Central memory CD4-positive, alpha-beta T cell (primary cell): ENCODE results near the gene ZSCAN2.
"Not testable (repeated sequence)": the region's sequence is repeated elsewhere in the genome, so short reads cannot be mapped to it uniquely, and the experiment has no call there.

Experiments
- DNase-seq: peaks from one replicate; pipeline ENCODE4 v3.0.0; 2022

ZSCAN2 gene

DNA sequence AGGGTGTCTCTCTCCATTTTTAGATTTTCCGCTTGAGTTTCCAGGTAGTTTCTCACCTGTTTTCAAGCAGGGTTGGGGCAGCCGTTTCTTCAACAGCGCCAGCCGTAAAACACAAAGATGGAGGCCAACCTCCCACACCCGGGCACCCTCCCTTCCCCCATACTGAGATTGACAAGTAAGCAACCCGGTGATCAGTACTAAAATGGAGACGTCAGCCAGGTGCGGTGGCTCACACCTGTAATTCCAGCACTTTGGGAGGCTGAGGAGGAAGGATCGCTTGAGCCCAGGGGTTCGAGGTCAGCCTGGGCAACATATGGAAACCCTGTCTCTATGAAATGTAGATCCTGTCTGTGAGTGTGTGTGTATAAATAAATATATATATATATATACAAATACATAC, 903 bp upstream of the ZSCAN2 start:
- DNase-seq, result no peak

DNA sequence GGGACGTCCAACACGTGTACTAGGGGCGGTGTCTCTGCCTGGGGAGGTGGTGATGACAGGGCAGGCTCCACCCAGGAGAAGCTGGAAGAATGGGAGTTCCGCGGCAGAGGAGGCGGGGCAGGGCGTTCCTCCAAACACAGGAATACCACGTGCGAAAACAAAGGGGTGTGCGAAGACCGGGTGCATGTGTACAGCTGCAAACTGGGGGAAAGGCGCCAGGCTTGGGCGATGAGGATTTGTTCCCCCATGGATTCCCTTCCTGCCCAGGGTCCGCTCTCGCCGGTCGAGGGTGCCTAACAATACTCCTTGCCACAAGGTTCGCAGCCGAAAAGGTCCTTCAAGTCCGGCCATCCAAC, 500 bp upstream of the ZSCAN2 start:
- peak; percentile 54 for DNase-seq

DNA sequence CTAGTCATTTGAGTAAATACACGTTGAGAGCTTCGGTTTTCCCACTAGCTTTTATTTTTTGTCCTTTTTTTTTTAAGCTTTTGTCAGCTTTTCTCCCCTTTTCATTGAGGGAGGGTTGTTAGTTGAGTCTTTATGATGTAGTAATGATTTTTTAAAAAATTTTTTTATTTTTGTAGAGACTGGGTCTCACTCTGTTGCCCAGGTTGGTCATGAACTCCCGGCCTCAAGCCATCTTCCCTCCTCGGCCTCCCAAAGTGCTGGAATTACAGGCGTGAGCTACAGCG, 688 bp downstream of the ZSCAN2 start:
- no peak for DNase-seq

DNA sequence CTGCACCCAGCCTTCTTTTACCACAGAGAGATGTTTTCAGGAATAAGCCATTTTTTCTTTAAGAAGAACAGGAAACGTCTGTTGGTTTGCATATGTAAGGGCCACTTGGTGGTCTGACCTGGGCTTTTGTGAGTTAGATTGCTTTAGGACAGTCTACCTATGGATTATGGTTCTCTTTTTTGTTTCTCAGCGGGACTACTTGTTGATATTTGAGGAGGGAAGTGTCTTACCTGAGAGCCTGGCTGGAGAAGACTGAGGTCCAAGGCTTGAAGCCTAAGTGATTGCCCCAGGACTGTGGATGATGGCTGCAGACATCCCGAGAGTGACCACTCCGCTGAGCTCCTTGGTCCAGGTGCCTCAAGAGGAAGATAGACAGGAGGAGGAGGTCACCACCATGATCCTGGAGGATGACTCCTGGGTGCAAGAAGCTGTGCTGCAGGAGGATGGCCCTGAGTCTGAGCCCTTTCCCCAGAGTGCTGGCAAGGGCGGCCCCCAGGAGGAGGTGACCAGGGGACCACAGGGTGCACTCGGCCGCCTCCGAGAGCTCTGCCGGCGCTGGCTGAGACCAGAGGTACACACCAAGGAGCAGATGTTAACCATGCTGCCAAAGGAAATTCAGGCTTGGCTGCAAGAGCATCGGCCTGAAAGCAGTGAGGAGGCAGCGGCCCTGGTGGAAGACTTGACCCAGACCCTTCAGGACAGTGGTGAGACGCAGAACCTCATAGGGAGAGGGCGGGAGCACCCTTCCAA, 3.0 kb downstream of the ZSCAN2 start:
- no peak for DNase-seq

DNA sequence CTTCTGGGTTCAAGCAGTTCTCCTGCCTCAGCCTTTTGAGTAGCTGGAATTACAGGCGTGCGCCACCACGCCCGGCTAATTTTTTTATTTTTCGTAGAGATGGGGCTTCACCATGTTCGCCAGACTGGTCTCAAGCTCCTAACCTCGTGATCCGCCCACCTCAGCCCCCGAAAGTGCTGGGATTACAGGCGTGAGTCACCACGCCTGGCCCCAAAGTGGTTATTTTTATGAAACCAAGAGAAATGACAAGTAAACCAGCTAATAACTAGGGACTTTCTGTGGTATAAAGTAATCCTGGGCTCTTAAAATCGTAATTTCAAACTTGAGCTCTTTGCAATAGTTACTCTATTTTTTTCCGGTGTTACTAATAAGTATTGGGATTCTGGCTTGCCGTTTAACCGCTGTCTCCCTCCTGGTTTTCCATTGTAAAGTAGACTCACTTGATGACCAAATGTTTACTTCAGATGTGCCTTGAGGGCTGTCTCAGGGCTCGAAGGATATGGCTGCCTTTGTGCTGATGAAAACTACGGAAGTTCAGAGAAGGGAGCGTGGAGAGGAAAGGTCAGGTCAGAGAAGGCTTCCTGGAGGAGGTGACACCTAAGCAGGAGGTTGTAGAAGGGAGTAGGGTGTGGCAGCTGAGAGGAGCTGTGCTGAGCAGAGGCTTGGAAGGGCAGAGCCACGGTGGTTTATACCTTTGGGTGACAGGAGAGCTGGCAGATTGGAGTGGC, 4.2 kb downstream of the ZSCAN2 start:
- no peak for DNase-seq

DNA sequence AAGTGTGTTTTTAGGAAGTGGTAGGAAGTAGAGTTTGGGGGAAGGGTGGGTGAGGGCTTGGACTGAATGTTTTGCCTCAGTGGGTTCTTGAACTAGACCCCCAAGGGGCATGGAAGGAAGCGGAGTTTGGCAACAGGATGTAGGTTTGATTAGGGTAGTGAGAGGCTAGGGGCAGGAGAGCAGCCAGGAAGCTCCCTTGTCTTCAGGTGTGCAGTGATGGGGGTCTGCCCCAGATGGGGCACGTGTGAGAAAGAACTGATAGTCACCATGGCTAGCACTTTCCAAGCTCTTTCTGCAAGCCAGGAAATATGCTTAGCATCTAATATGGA, 4.7 kb downstream of the ZSCAN2 start:
- no peak for DNase-seq

DNA sequence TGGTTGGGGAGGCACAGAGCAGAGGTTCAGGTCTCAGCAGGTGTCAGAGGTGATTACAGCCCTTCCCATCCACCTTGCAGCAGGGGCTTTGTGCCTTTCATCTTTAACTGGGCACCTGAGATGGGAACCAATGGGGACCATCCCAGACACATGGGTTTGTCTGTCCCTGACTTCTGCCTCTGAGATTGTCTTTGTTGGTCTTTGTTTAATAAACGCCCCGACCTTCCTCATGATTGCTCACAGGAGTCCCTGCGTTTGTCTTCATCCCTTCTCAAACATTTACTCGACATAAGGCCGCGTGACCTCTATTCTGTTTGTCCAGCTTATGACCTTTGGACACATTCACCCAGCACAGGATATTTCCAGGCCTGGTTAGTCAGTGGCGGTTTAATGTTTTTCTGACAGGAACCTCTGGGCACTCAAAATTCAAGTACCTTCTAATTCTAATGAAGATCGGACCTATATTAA, 5.9 kb downstream of the ZSCAN2 start:
- no peak for DNase-seq

DNA sequence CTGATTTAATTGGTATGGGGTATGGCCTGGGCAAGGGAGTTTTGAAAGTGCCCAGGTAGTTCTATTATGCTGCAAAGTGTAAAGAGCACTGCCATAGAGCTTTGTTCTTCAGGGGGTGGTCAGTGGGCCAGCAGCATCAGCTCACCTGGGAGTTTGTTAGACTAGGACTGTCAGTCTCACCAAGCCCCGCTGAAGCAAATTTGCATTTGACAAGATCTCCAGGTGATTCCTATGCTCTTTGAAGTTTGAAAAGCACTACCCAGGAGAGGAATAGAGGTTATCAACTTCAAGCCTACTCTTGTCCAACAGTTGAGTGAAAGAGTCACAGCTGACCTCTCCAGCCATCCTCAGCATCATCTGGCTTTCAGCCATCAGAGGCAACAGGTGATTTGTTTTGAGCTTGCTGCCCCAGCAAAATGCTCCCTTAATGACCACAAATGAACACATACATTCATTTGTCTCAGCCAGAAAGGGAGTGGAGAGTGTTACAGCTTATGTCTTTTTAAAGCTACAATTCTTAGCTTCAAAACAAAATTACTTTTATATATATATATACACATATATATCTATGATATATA, 8.0 kb downstream of the ZSCAN2 start:
- DNase-seq, result no peak

DNA sequence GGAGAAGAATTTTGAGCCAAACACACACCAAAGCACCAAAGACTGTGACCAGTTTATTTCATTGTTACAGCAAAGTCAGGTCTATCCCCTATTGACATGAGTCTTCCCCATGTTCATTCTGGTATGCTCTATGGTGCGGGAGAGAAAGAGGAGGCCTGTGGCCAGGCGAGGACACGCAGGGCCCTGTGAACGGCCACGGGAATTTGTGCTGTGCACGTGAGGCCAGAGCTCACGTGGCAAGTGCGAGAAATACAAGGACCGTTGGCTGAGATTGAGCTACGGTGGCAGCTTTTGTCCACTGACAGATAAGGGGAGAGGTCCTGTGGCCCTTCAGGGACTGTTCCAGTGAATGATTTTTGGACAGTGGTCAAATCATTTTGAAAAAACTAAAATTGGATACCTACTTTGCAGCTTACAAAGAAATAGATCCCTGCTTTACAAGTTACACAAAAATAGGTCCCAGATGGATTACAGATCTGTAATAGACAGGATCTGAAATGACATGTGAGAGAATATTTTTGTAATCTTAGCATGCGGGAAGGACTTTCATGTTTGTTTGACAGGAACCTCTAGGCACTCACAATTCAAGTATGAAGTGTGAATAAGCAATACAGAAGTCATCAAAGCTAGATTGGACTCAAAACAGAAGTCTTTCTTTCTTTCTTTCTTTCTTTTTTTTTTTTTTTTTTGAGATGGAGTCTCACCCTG, 9.2 kb downstream of the ZSCAN2 start:
- no peak for DNase-seq

DNA sequence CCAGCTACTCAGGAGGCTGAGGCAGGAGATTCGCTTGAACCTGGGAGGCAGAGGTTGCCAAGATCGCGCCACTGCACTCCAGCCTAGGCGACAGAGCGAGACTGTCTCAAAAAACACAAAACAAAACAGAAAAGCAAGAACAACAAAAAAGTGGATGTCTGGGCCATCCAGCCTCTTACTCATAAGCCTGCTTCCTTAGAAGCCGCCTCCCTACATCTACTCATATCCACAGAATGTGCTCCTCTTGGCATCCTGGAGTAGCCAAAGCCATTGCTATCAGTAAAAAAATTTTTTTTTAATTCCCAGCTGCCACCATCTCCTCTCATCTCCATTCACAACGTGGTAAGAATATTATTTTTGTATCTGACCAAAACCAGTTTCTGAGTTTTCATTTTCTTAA, 10.8 kb downstream of the ZSCAN2 start:
- DNase-seq, result no peak

DNA sequence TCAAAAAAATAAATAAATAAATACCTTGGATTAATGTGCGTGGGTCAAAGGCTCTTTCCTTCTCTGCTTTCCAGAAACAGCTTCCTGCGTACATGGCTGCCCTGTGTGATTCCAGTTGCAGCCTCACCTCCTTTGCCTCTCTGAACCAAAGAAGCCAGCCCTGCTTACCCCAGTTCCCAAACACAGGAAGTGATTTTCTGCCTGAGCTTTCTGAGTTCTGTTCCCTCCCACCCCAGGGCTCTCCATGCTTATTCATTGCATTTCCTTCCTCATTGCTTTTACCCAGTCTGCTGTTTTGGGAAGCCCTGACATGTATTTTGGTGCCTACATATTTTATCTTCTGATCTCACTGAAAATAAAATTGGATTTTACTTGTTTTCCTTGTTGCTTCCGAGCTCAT, 15.4 kb downstream of the ZSCAN2 start:
- DNase-seq, result no peak

DNA sequence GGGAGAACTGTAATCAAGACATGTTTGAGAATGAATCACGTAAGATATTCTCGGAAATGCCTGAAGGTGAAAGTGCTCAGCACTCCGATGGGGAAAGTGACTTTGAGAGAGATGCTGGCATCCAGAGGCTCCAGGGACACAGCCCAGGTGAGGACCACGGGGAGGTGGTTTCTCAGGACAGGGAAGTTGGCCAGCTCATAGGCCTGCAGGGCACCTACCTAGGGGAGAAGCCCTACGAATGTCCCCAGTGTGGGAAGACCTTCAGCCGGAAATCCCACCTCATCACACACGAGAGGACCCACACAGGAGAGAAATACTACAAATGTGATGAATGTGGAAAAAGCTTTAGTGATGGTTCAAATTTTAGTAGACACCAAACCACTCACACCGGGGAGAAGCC, 19.8 kb downstream of the ZSCAN2 start:
- DNase-seq, result no peak

DNA sequence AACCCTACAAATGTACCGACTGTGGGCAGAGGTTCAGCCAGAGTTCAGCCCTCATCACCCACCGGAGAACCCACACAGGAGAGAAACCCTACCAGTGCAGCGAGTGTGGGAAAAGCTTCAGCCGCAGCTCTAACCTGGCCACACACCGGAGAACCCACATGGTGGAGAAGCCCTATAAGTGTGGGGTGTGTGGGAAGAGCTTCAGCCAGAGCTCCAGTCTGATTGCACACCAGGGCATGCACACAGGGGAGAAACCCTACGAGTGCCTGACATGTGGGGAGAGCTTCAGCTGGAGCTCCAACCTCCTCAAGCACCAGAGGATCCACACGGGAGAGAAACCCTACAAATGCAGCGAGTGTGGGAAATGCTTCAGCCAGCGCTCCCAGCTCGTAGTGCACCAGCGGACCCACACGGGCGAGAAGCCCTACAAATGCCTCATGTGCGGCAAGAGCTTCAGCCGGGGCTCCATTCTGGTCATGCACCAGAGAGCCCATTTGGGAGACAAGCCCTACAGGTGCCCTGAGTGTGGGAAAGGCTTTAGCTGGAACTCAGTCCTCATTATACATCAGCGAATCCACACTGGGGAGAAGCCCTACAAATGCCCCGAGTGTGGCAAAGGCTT, 20.7 kb downstream of the ZSCAN2 start:
- DNase-seq, result no peak

DNA sequence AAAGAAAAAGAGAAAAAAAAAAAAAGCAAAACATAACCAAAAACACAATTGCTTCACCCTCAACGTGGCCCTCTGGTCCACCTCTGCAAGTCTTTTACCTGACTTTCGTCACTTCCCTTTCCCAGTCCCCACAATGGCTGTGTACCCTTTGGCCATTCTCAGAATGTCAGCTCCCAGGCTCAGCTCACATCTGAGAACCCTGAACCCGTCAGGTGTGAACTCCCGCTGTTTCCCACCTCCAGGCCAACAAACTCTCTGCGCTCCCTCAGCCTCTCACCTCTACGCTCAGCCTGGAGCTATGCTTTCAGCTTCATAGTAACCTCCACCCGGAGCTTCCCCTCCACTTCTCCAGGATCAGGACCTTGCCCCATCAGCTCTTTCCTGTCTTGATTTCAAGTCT, 23.6 kb downstream of the ZSCAN2 start:
- no peak for DNase-seq

DNA sequence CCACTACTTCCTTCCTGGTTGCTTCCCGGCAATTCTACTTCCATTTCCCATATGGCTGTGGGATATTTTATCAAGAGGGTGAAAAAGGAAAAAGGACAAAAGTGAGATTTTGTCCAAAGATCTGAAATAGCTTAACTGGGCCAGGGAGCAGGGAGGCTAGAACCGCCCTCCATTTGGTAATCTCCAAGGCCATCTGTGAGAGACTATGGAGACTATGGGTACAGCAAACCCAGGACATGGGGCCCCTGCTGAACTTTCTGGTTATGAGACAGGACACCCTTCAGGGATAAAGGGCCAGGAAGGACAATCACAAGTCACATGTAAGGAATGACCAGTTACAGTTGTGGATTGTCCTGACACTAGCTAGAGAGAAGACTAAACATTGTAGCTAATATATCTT, 24.3 kb downstream of the ZSCAN2 start:
- DNase-seq, result no peak

DNA sequence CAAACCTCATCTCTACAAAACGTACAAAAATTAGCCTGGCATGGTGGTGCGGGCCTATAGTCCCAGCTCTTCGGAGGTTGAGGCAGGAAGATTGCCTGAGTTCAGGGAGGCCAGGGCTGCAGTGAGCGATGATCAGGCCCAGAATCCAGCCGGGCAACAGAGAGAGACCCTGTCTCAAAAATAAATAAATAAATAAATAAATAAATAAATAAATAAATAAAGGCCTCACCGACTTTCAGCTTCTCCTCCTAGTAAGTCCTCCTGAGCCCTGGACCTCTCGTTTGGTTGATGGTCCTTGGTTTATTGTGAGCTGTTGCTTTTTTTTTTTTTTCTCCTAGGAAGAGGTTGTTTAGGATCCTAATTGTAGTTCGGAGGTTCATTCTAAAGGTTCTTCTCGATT, 28.2 kb downstream of the ZSCAN2 start:
- DNase-seq, result no peak

DNA sequence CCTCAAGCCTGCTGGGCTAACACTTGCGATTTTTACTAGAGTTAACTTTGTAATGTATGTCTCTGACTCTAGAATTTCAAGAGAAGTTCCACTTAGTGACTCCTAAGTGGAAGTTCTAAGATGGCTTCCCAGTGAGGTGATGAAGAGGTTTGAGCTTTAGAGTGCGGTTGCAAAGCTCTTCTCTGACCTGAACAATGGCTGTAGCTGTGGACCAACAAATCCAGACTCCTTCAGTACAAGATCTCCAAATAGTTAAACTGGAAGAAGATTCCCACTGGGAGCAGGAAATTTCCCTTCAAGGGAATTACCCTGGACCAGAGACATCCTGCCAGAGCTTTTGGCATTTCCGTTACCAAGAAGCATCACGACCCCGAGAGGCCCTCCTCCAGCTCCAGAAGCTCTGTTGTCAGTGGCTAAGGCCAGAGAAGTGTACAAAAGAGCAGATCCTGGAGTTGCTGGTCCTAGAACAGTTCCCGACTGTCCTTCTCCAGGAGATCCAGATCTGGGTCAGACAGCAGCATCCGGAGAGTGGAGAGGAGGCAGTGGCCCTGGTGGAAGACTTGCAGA, 31.0 kb downstream of the ZSCAN2 start:
- DNase-seq, result no peak

DNA sequence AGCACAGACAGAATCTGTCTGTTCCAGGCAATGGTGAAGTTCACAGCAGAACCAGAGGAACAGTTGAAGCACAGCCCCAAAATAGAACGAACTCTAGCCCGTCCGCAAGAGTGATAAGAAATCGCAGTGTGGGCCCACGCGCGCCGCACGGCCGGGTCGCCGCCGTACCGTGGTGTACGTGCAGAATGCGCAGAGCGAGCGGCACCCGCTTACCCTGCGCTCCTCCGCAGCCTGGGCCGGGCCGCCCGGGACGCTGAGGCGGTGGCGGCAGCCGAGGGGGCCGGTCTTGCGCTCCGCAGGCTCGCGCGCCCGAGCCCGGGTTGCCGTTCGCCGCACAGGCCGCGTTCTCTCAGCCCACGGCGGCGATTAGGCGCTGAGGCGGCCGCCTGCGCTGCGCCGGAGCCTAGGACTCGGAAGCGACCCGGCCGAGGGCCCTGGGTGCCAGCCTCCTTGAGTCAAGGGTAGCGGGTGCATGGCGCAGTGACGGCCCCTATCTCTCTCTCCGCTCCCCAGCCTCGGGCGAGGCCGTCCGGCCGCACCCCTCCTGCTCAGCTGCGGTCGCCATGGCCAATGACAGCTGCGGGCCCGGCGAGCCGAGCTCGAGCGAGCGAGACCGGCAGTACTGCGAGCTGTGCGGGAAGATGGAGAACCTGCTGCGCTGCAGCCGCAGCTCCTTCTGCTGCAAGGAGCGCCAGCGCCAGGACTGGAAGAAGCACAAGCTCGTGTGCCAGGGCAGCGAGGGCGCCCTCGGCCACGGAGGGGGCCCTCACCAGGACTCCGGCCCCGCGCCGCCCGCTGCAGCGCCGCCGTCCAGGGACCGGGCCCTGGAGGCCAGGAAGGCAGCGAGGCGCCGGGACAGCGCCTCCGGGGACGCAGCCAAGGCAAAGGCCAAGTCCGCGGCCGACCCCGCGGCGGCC, 32.8 kb downstream of the ZSCAN2 start:
- peak; percentile 62 for DNase-seq

DNA sequence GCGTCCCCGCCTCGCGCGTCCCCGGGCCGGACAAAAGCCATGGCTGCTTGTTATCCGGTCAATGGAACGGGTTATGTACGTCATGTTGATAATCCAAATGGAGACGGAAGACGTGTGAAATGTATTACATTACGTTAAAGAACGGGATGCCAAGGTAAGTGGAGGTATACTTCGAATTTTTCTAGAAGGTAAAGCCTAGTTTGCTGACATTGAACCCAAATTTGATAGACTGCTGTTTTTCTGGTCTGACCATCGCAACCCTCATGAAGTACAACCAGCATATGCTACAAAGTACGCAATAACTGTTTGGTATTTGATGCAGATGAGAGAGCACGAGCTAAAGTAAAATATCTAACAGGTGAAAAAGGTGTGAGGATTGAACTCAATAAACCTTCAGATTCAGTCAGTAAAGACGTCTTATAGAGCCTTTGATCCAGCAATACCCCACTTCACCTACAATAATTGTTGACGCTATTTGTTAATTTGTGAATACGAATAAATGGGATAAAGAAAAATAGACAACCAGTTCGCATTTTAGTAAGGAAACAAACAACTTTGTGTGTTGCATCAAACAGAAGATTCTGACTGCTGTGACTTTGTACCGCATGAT, 33.5 kb downstream of the ZSCAN2 start:
- no peak for DNase-seq

DNA sequence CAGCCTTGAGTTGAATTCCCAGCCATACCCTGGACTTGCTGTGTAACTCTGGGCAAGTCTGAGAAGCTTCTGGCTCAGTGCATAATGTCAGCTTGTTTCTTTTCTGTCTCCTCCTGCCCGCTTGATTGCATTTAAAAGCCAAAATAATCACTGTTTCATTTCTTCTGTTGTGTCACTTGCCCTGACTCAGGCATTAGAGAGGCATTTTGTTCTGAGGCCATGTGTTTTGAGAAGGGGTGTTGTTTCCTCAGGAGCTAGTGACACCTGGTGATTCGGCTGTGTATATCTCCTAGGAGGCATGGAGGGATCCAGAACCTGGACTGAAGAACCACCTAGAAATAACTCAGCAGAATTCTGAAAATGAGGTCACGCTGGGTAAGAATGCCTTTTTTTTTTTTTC, 37.3 kb downstream of the ZSCAN2 start:
- DNase-seq, result no peak

DNA sequence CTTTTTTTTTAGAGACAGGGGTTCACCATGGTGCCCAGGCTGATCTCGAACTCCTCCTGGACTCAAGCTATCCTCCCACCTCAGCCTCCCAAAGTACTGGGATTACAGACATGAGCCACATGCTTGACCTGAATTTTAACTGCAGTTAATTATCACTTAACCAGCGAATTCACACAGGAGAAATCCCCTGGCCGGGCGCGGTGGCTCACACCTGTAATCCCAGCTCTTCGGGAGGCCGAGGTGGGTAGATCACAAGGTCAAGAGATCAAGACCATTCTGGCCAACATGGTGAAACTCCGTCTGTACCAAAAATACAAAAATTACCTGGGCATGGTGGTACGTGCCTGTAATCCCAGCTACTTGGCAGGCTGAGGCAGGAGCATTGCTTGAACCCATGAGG, 41.1 kb downstream of the ZSCAN2 start:
- not testable (repeated sequence) for DNase-seq

DNA sequence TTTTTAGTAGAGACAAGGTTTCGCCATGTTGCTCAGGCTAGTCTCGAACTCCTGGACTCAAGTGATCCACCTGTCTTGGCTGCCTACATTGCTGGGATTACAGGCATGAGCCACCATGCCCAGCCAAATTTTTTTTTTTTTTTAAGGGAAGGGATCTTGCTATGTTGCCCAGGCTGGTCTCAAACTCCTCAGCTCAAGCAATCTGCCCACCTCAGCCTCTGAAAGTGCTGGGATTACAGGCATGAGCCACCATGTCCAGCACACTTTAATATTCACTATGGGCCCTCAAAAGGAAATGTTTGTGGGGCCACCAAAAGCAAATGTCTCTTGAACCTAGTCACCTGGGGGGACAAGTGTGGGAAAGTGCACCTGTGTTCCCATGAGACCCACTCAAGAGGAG, 41.8 kb downstream of the ZSCAN2 start:
- not testable (repeated sequence) for DNase-seq
